Naive thymus-derived CD8-positive, alpha-beta T cell (primary cell): ENCODE results near the gene LIMK2. TPM values are rescaled to one million over a fixed set of nuclear protein-coding genes. Genes with fewer than 3 reads are reported as not detected.

ENCODE experiments used
- ATAC-seq, 2 donors: fragments of 150-1000 bp; cut with Tn5 transposase in 1 of 2; sonication (Bioruptor Pico), chemical (Tn5 transposase) in 1 of 2; 1 replicate in 1 of 2; 2 replicates in 1 of 2; pipeline ENCODE4 v1.10.0; 2021; ENCODE audit warnings: mild to moderate bottlenecking in 2 of 2, moderate library complexity in 2 of 2
- POLR2A ChIA-PET: fragments of 350-600 bp; sonication (Branson Sonifier 250); formaldehyde crosslinking; loops from one replicate; lab custom pipeline; 2021; ENCODE audit warnings: antibody characterized with exemption; lab: Charles Lee
- DNase-seq, 10 donors: peaks; one replicate each; pipeline versions ENCODE4 v3.0.0 to v3.0.0-alpha.2; 2020 to 2022
- H3K27ac Mint-ChIP-seq, 10 donors: one replicate each; pipeline ENCODE4 v1.8.0; 2020 to 2022; ENCODE audit warnings: mild to moderate bottlenecking in 10 of 10, mixed read lengths in 10 of 10, moderate library complexity in 4 of 10, inconsistent platforms in 1 of 10
- H3K27me3 Mint-ChIP-seq, 5 donors: one replicate each; pipeline ENCODE4 v1.8.0; 2021 to 2022; ENCODE audit warnings: mixed read lengths in 5 of 5
- H3K36me3 Mint-ChIP-seq, 3 donors: one replicate each; pipeline ENCODE4 v1.8.0; 2020 to 2022; ENCODE audit warnings: mixed read lengths in 3 of 3, mild to moderate bottlenecking in 2 of 3, inconsistent platforms in 1 of 3
- H3K4me1 Mint-ChIP-seq, 4 donors: one replicate each; pipeline ENCODE4 v1.8.0; 2021 to 2022; ENCODE audit warnings: mixed read lengths in 4 of 4
- H3K4me3 Mint-ChIP-seq, 10 donors: one replicate each; pipeline ENCODE4 v1.8.0; 2020 to 2022; ENCODE audit warnings: mild to moderate bottlenecking in 10 of 10, mixed read lengths in 10 of 10, moderate library complexity in 6 of 10, inconsistent platforms in 1 of 10
- H3K9me3 Mint-ChIP-seq, 9 donors: one replicate each; pipeline ENCODE4 v1.8.0; 2020 to 2022; ENCODE audit warnings: mixed read lengths in 9 of 9, mild to moderate bottlenecking in 3 of 9, inconsistent platforms in 1 of 9, moderate library complexity in 1 of 9
- polyA plus RNA-seq, 3 donors: library from polyadenylated mRNA; unstranded; fragments of 300-500 nt; fragmentation: Illumina TruSeq; gene quantifications; one replicate each; pipeline ENCODE4 v1.2.3, GENCODE V29; 2021
- total RNA-seq, 8 experiments: library from RNA in 2 of 8; stranded (reverse) in 2 of 8; gene quantifications; one replicate each; pipeline ENCODE4 v1.2.3 and lab custom pipeline; 2021 to 2026

The LIMK2 gene
- total and polyA plus RNA-seq, 5 experiments from 2014 or later = 7.4 to 26.5 (median 20.7) TPM

DNA sequence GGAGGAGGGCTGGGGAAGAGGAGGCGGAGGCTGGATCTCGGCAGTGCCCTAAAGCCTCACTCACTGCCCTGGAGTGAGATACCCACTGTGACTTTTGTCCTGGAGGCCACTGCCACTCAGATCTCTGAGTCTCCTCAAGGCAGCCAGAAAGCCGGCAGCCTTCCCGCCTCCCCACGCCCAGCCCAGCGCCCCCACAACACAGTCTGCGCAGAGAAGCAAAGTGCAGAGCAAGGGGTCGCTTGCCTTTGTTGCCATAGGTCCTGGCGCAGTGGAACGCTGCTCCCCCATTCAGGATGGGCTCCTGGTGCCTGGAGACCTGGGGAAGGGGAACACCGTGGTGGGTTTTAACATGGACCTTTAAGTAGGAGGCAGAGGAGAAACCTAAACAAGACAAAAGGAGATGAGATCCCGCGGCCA is 116.5 kb downstream of the LIMK2 start:
- POLR2A ChIA-PET = interaction anchor here (1.0 kb wide), 1 partner anchor 38 kb away, joined by 4 read pairs; no protein-coding TSS in a partner anchor
- peaks cover 21 to 40% (median 28%) of the 10 kb centered on the region in 4 donors for H3K4me1 Mint-ChIP-seq
- no peak for ATAC-seq
- peak in 1 of 10 donors; percentile 46 for DNase-seq
- H3K27ac Mint-ChIP-seq = peak overlapping the region in 2 of 10 donors; percentile 14 to 56
- H3K36me3 Mint-ChIP-seq = peaks cover 5 to 91% (median 5%) of the 10 kb centered on the region in 3 donors
- no peak overlapping the region for H3K4me3 Mint-ChIP-seq
- H3K27me3 Mint-ChIP-seq = no peaks in the 10 kb centered on the region
- H3K9me3 Mint-ChIP-seq = peaks cover 0 to 2% (median 0%) of the 10 kb centered on the region in 9 donors

DNA sequence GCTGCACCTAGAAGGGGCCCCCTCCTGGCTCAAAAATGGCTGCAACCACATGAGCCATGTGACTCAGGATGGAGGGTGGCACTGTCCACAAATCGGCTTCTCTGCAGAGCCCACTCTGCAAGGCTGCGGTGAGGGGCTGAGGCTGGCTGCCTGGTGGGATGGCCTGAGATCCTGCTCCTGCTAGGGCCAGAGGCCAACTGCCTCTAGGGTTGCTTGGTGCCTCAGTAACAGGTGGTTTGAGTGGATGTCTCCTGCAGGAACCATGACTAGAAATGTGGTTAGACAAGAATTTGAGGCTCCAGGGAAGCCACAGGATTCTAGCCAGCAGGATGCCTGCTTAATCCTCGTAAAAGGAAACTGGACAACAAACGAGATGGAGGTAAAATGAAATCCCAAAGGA is 116.9 kb downstream of the LIMK2 start:
- Mint-ChIP-seq H3K4me1 (peaks cover 25 to 45% (median 31%) of the 10 kb centered on the region in 4 donors), H3K27ac (peak overlapping the region in 5 of 10 donors; percentile 49 to 87 (median 68)), H3K36me3 (peaks cover 5 to 95% (median 8%) of the 10 kb centered on the region in 3 donors), H3K27me3 (no peaks in the 10 kb centered on the region), H3K9me3 (peaks cover 0 to 2% (median 0%) of the 10 kb centered on the region in 9 donors), H3K4me3 (no peak overlapping the region)
- no peak for ATAC-seq
- POLR2A ChIA-PET = no interaction called here
- DNase-seq = peak in 1 of 10 donors; percentile 21

Other genes starting within 250 kb of the LIMK2 start
- 10 to 100 TPM; 49.7 to 51.2 TPM for gene MORC2, start 243.5 kb upstream of the LIMK2 start, total RNA-seq
- gene MORC2, start 243.5 kb upstream of the LIMK2 start, polyA plus RNA-seq = 10 to 100 TPM in 1 of 3 donors, 1 to 10 TPM in 2; 6.1 to 22.3 (median 8.0) TPM
- gene TUG1, start 243.0 kb upstream of the LIMK2 start, total RNA-seq = 100 to 1,000 TPM; 161 to 170 TPM
- gene TUG1, start 243.0 kb upstream of the LIMK2 start, polyA plus RNA-seq = 10 to 100 TPM; 19.0 to 27.2 (median 19.4) TPM
- gene SMTN, start 131.0 kb upstream of the LIMK2 start, total RNA-seq = 1 to 10 TPM; 2.2 to 4.5 TPM
- 1 to 10 TPM in 2 of 3 donors, not detected in 1; 1.1 to 1.8 TPM for gene SMTN, start 131.0 kb upstream of the LIMK2 start, polyA plus RNA-seq
- 10 to 100 TPM; 74.9 to 77.8 TPM for gene SELENOM, start 104.7 kb upstream of the LIMK2 start, total RNA-seq
- 100 to 1,000 TPM; 114 to 142 (median 134) TPM for gene SELENOM, start 104.7 kb upstream of the LIMK2 start, polyA plus RNA-seq
- gene INPP5J, start 89.3 kb upstream of the LIMK2 start, total RNA-seq = under 1 TPM; 0.33 to 0.47 TPM
- gene INPP5J, start 89.3 kb upstream of the LIMK2 start, polyA plus RNA-seq = not detected
- not detected for gene PLA2G3, start 71.8 kb upstream of the LIMK2 start, total RNA-seq
- not detected for gene PLA2G3, start 71.8 kb upstream of the LIMK2 start, polyA plus RNA-seq
- gene RNF185, start 52.1 kb upstream of the LIMK2 start, total RNA-seq = 10 to 100 TPM; 21.0 to 21.8 TPM
- 10 to 100 TPM; 14.5 to 21.9 (median 17.5) TPM for gene RNF185, start 52.1 kb upstream of the LIMK2 start, polyA plus RNA-seq
- gene PIK3IP1, start 80.2 kb downstream of the LIMK2 start, total RNA-seq = 100 to 1,000 TPM; 730 to 741 TPM
- 100 to 1,000 TPM; 530 to 963 (median 585) TPM for gene PIK3IP1, start 80.2 kb downstream of the LIMK2 start, polyA plus RNA-seq
- gene PATZ1, start 134.0 kb downstream of the LIMK2 start, total RNA-seq = 10 to 100 TPM; 66.9 to 70.6 TPM
- gene PATZ1, start 134.0 kb downstream of the LIMK2 start, polyA plus RNA-seq = 10 to 100 TPM; 17.8 to 34.2 (median 19.0) TPM
- gene DRG1, start 187.3 kb downstream of the LIMK2 start, total RNA-seq = 100 to 1,000 TPM; 106 to 112 TPM
- gene DRG1, start 187.3 kb downstream of the LIMK2 start, polyA plus RNA-seq = 10 to 100 TPM; 82.1 to 92.7 (median 90.8) TPM